H9 (cell line): ENCODE measurements around the gene ATP5MC3. TPM values are rescaled to one million over a fixed set of nuclear protein-coding genes. Genes with fewer than 3 reads are reported as not detected.

Experiments
- DNase-seq: peaks from one replicate; pipeline ENCODE4 v3.0.0-alpha.2; 2017
- H2AFZ ChIP-seq: one replicate; pipeline ENCODE4 v1.6.1; 2013; ENCODE audit warnings: mild to moderate bottlenecking, low read length, control low read depth, moderate library complexity
- H2AK5ac ChIP-seq: 2 replicates; pipeline ENCODE4 v1.6.1; 2013; ENCODE audit warnings: low read length, control low read depth, mixed read lengths; ENCODE audit not compliant: insufficient read length
- H2BK120ac ChIP-seq: one replicate; pipeline ENCODE4 v1.6.1; 2013; ENCODE audit warnings: low read depth, mild to moderate bottlenecking, low read length, control low read depth, inconsistent platforms; ENCODE audit not compliant: poor library complexity, severe bottlenecking
- H2BK12ac ChIP-seq: 2 replicates; pipeline ENCODE4 v1.6.1; 2013; ENCODE audit warnings: low read length, control low read depth, mixed read lengths, low read depth; ENCODE audit not compliant: insufficient read length
- H2BK15ac ChIP-seq: 2 replicates; pipeline ENCODE4 v1.6.1; 2013; ENCODE audit warnings: low read depth, low read length, control low read depth
- H2BK20ac ChIP-seq: one replicate; pipeline ENCODE4 v1.6.1; 2013; ENCODE audit warnings: low read depth, mild to moderate bottlenecking, low read length, control low read depth, inconsistent platforms; ENCODE audit not compliant: poor library complexity, severe bottlenecking
- H2BK5ac ChIP-seq: 2 replicates; pipeline ENCODE4 v1.6.1; 2013; ENCODE audit warnings: low read length, control low read depth, mixed read lengths; ENCODE audit not compliant: insufficient read length
- H3K14ac ChIP-seq: 2 replicates; pipeline ENCODE4 v1.6.1; 2013; ENCODE audit warnings: low read length, control low read depth; ENCODE audit not compliant: insufficient read depth
- H3K18ac ChIP-seq: 2 replicates; pipeline ENCODE4 v1.6.1; 2013; ENCODE audit warnings: low read depth, mild to moderate bottlenecking, mixed read lengths, low read length, control low read depth; ENCODE audit not compliant: insufficient read length
- H3K23ac ChIP-seq: 2 replicates; pipeline ENCODE4 v1.6.1; 2013; ENCODE audit warnings: low read length, control low read depth, mixed read lengths, low read depth; ENCODE audit not compliant: insufficient read length
- H3K23me2 ChIP-seq: 2 replicates; pipeline ENCODE4 v1.6.1; 2013; ENCODE audit warnings: low read depth, mild to moderate bottlenecking, mixed read lengths, low read length, control low read depth; ENCODE audit not compliant: insufficient read length, poor library complexity, severe bottlenecking
- H3K27ac ChIP-seq: 2 replicates; pipeline ENCODE4 v1.5.1; 2013; ENCODE audit warnings: low read length, control low read depth, mixed read lengths, low read depth; ENCODE audit not compliant: insufficient read length
- H3K27me3 ChIP-seq: 2 replicates; pipeline ENCODE4 v1.6.1; 2013; ENCODE audit warnings: low read length, control low read depth, inconsistent platforms; ENCODE audit not compliant: insufficient read depth
- H3K4ac ChIP-seq: 2 replicates; pipeline ENCODE4 v1.6.1; 2013; ENCODE audit warnings: low read depth, mild to moderate bottlenecking, control low read depth, inconsistent platforms, low read length, moderate library complexity
- H3K4me1 ChIP-seq: 2 replicates; pipeline ENCODE4 v1.6.1; 2013; ENCODE audit warnings: low read length, control low read depth, inconsistent platforms; ENCODE audit not compliant: insufficient read depth
- H3K4me2 ChIP-seq: 2 replicates; pipeline ENCODE4 v1.6.1; 2013; ENCODE audit warnings: low read length, control low read depth, mixed read lengths; ENCODE audit not compliant: insufficient read length, insufficient read depth
- H3K56ac ChIP-seq: 2 replicates; pipeline ENCODE4 v1.6.1; 2013; ENCODE audit warnings: low read depth, mild to moderate bottlenecking, mixed read lengths, low read length, control low read depth; ENCODE audit not compliant: insufficient read length
- H3K79me1 ChIP-seq: 2 replicates; pipeline ENCODE4 v1.6.1; 2013; ENCODE audit warnings: low read depth, mild to moderate bottlenecking, moderate library complexity, low read length, control low read depth, inconsistent platforms; ENCODE audit not compliant: insufficient read depth, poor library complexity, severe bottlenecking
- H3K79me2 ChIP-seq: 2 replicates; pipeline ENCODE4 v1.6.1; 2013; ENCODE audit warnings: low read length, control low read depth, inconsistent platforms; ENCODE audit not compliant: insufficient read depth
- H3K9ac ChIP-seq: 2 replicates; pipeline ENCODE4 v1.6.1; 2013; ENCODE audit warnings: low read length, control low read depth, mixed read lengths; ENCODE audit not compliant: insufficient read length; ENCODE audit errors: extremely low read depth
- H3K9me3 ChIP-seq: one replicate; pipeline ENCODE4 v1.6.1; 2013; ENCODE audit warnings: low read depth, low read length, inconsistent platforms; ENCODE audit not compliant: control insufficient read depth
- H3T11ph ChIP-seq: one replicate; pipeline ENCODE4 v1.6.1; 2013; ENCODE audit warnings: mild to moderate bottlenecking, low read length, control low read depth, inconsistent platforms
- H4K20me1 ChIP-seq: one replicate; pipeline ENCODE4 v1.6.1; 2013; ENCODE audit not compliant: control insufficient read depth, insufficient read length, insufficient read depth
- H4K5ac ChIP-seq: 2 replicates; pipeline ENCODE4 v1.6.1; 2013; ENCODE audit warnings: low read depth, mild to moderate bottlenecking, mixed read lengths, low read length, control low read depth; ENCODE audit not compliant: insufficient read length
- H4K8ac ChIP-seq: replicated peaks from 2 replicates; pipeline ENCODE4 v1.6.1; 2013; ENCODE audit warnings: low read length, control low read depth, mixed read lengths, low read depth; ENCODE audit not compliant: insufficient read length
- H4K91ac ChIP-seq: 2 replicates; pipeline ENCODE4 v1.6.1; 2013; ENCODE audit warnings: low read depth, mild to moderate bottlenecking, moderate library complexity, mixed read lengths, low read length, control low read depth; ENCODE audit not compliant: insufficient read length
- H3K27ac Mint-ChIP-seq, 3 experiments: 2 replicates in 2 of 3; 3 replicates in 1 of 3; pipeline ENCODE4 v1.8.0; 2020 to 2021; ENCODE audit warnings: mixed read lengths in 3 of 3, mild to moderate bottlenecking in 1 of 3, moderate library complexity in 1 of 3
- H3K27me3 Mint-ChIP-seq: 2 replicates; pipeline ENCODE4 v1.8.0; 2021; ENCODE audit warnings: low read depth, mild to moderate bottlenecking, moderate library complexity, mixed read lengths
- H3K36me3 Mint-ChIP-seq, 3 experiments: 2 replicates in 2 of 3; 3 replicates in 1 of 3; pipeline ENCODE4 v1.8.0; 2020 to 2021; ENCODE audit warnings: low read depth in 3 of 3, mixed read lengths in 3 of 3; ENCODE audit not compliant: insufficient read depth in 1 of 3
- H3K4me1 Mint-ChIP-seq, 2 experiments: 2 replicates each; pipeline ENCODE4 v1.8.0; 2020; ENCODE audit warnings: mixed read lengths in 2 of 2
- H3K4me3 Mint-ChIP-seq, 2 experiments: 2 replicates in 1 of 2; 3 replicates in 1 of 2; pipeline ENCODE4 v1.8.0; 2020 to 2021; ENCODE audit warnings: mild to moderate bottlenecking in 2 of 2, mixed read lengths in 2 of 2, moderate library complexity in 1 of 2
- H3K9me3 Mint-ChIP-seq, 2 experiments: 2 replicates in 1 of 2; 3 replicates in 1 of 2; pipeline ENCODE4 v1.8.0; 2020; ENCODE audit warnings: mild to moderate bottlenecking in 2 of 2, mixed read lengths in 2 of 2, moderate library complexity in 1 of 2
- WGBS: extraction: QIAGEN DNeasy Blood & Tissue Kit; methylation state at CpG from one replicate; pipeline ENCODE4 v1.1.7; 2013; ENCODE audit warnings: missing lambda C conversion rate, low lambda C conversion rate, mixed read lengths; ENCODE audit not compliant: insufficient read length; ENCODE audit errors: extremely low coverage; 5-methylcytosine and 5-hydroxymethylcytosine counted together
- total RNA-seq: library from RNA; stranded (reverse); gene quantifications from 2 replicates; pipeline ENCODE4 v1.2.1, GENCODE V29; 2021
- TF ChIP-seq, protein P1 (sequence below): fragments of 200-600 bp; sonication (generic); conservative IDR thresholded peaks from 3 replicates; pipeline ENCODE4 v1.8.0; 2021; ENCODE audit warnings: antibody characterized with exemption, mild to moderate bottlenecking

The ATP5MC3 gene
- total RNA-seq, 1 experiment from 2014 or later = 326 TPM

DNA sequence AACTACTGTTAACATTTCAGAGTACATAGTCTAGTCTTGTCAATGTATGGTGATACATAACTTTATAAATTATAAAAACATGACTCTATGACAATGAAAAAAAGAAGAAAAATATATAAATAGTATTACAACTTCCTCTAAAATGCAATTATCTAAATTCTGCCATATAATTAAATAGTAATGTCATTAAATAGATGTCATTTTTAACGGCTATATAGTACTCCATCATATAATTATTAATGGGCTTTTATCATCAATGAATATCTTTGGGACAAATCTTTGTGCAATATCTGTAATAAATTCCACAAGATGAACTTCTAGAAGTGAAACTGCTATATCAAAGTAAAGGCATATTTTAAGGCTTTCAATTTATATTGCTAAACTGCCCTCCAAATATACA, 38.3 kb downstream of the ATP5MC3 start:
- H3K14ac ChIP-seq = no peak overlapping the region

More for the DNA sequence above, 38.3 kb downstream of the ATP5MC3 start:
- Histone ChIP-seq H2BK15ac (no peak overlapping the region), H3K18ac (no peak overlapping the region), H4K91ac (no peak overlapping the region), H3K79me1 (peaks cover 10% of the 10 kb centered on the region), H3K56ac (no peak overlapping the region), H2AK5ac (no peak overlapping the region), H3K79me2 (peaks cover 2% of the 10 kb centered on the region; the same call in 1 of the 2 replicates), H2BK5ac (no peak overlapping the region), H2BK120ac (no peak overlapping the region), H3K27me3 (no peaks in the 10 kb centered on the region), H3K4me2 (no peak overlapping the region), H3K23ac (no peak overlapping the region), H2BK20ac (no peak overlapping the region), H3K23me2 (no peaks in the 10 kb centered on the region), H4K8ac (no peak overlapping the region), H3T11ph (no peak overlapping the region), H3K27ac (no peak overlapping the region), H3K4me1 (no peaks in the 10 kb centered on the region), H2AFZ (no peak overlapping the region), H4K20me1 (no peaks in the 10 kb centered on the region), H2BK12ac (no peak overlapping the region), H4K5ac (no peak overlapping the region), H3K4ac (no peak overlapping the region), H3K9ac (no peak overlapping the region), H3K9me3 (no peaks in the 10 kb centered on the region)
- Mint-ChIP-seq H3K9me3 (no peaks in the 10 kb centered on the region), H3K27me3 (no peaks in the 10 kb centered on the region), H3K4me3 (no peak overlapping the region), H3K27ac (no peak overlapping the region), H3K4me1 (no peaks in the 10 kb centered on the region), H3K36me3 (peaks cover 8 to 31% (median 31%) of the 10 kb centered on the region in 3 experiments; a peak in 6 of 7 replicates)
- no peak for DNase-seq
- no CpG with 5 or more reads among the region's 1 CpG for WGBS
- TF ChIP-seq, protein P1, sequence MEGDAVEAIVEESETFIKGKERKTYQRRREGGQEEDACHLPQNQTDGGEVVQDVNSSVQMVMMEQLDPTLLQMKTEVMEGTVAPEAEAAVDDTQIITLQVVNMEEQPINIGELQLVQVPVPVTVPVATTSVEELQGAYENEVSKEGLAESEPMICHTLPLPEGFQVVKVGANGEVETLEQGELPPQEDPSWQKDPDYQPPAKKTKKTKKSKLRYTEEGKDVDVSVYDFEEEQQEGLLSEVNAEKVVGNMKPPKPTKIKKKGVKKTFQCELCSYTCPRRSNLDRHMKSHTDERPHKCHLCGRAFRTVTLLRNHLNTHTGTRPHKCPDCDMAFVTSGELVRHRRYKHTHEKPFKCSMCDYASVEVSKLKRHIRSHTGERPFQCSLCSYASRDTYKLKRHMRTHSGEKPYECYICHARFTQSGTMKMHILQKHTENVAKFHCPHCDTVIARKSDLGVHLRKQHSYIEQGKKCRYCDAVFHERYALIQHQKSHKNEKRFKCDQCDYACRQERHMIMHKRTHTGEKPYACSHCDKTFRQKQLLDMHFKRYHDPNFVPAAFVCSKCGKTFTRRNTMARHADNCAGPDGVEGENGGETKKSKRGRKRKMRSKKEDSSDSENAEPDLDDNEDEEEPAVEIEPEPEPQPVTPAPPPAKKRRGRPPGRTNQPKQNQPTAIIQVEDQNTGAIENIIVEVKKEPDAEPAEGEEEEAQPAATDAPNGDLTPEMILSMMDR = no peak
